ENCODE measurements around the gene HSD17B1.

DNA sequence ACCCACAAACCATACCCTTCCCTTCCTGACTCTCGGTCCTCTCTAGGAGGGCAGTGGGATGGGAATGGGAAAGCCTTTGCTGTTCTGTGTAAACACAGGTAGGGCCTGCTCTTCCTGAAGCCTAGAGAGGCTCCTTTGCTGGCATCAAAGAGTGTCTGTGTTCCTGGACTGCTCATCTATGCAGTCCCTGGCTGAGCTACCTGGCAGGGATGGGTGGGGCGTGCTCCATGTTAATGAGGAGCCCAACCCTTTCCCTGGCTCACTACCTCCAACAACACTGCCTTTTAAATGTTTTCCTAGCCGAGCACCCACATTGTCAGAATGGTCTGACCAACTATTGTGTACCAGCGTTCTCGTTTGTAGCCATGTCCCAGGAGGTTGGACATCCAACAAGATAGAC, 43.3 kb upstream of the HSD17B1 start:
- TF ChIP-seq, protein P1, sequence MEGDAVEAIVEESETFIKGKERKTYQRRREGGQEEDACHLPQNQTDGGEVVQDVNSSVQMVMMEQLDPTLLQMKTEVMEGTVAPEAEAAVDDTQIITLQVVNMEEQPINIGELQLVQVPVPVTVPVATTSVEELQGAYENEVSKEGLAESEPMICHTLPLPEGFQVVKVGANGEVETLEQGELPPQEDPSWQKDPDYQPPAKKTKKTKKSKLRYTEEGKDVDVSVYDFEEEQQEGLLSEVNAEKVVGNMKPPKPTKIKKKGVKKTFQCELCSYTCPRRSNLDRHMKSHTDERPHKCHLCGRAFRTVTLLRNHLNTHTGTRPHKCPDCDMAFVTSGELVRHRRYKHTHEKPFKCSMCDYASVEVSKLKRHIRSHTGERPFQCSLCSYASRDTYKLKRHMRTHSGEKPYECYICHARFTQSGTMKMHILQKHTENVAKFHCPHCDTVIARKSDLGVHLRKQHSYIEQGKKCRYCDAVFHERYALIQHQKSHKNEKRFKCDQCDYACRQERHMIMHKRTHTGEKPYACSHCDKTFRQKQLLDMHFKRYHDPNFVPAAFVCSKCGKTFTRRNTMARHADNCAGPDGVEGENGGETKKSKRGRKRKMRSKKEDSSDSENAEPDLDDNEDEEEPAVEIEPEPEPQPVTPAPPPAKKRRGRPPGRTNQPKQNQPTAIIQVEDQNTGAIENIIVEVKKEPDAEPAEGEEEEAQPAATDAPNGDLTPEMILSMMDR (IDR thresholded peaks at IDR 0.05; ENCODE audit: low read depth, low read length, poor library complexity, severe bottlenecking), result no peak
- TF ChIP-seq EZH2phosphoT487 (IDR thresholded peaks at IDR 0.05; ENCODE audit: borderline replicate concordance, low read length), result no peak

Measured in DOHH2 (cell line).